ENCODE results near the gene SRRM2.

DNA sequence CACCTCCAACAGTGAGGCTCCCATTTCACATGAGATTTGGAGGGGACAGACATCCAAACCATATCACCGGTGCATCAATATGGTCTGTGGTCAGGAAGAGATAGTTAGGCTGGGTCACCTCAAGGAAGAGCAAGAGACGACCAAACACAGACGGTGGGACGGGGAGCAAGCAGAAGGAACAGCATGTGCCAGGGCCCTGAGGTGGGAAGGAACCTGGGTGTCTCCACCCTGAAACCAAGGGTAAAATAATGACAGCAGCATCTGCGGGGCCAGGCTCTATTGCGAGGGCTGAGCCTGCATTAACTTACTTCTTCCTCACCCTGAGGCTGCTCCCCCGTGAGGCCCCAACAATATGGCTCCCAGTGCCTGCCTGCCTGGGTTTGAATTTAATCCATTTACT lies 55.7 kb downstream of the SRRM2 start:
- TF ChIP-seq NFRKB (IDR thresholded peaks at IDR 0.05) (no peak), LEF1 (IDR thresholded peaks at IDR 0.05; ENCODE audit: borderline replicate concordance) (no peak), ARNT (IDR thresholded peaks at IDR 0.05) (no peak), SP1 (IDR thresholded peaks at IDR 0.05) (no peak), SUZ12 (IDR thresholded peaks at IDR 0.05) (no peak), FOXA1 (IDR thresholded peaks at IDR 0.05) (no peak), CTBP1 (IDR thresholded peaks at IDR 0.05; ENCODE audit: borderline replicate concordance) (no peak), FOXM1 (IDR thresholded peaks at IDR 0.05; ENCODE audit: borderline replicate concordance) (no peak), ELF4 (IDR thresholded peaks at IDR 0.05) (no peak), ZNF384 (IDR thresholded peaks at IDR 0.05) (no peak), TARDBP (IDR thresholded peaks at IDR 0.05) (no peak), L3MBTL2 (conservative IDR thresholded peaks at IDR 0.05) (no peak)
- TF ChIP-seq, protein P1, sequence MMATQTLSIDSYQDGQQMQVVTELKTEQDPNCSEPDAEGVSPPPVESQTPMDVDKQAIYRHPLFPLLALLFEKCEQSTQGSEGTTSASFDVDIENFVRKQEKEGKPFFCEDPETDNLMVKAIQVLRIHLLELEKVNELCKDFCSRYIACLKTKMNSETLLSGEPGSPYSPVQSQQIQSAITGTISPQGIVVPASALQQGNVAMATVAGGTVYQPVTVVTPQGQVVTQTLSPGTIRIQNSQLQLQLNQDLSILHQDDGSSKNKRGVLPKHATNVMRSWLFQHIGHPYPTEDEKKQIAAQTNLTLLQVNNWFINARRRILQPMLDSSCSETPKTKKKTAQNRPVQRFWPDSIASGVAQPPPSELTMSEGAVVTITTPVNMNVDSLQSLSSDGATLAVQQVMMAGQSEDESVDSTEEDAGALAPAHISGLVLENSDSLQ (IDR thresholded peaks at IDR 0.05), result no peak
